ENCODE measurements around the gene MON1B.

GRCh38 chr16:77211880-77212740 lies 21.1 kb downstream of the MON1B start:
- TF ChIP-seq RAD21 (IDR thresholded peaks at IDR 0.05; ENCODE audit: low read length), result no peak
- TF ChIP-seq, protein P1, sequence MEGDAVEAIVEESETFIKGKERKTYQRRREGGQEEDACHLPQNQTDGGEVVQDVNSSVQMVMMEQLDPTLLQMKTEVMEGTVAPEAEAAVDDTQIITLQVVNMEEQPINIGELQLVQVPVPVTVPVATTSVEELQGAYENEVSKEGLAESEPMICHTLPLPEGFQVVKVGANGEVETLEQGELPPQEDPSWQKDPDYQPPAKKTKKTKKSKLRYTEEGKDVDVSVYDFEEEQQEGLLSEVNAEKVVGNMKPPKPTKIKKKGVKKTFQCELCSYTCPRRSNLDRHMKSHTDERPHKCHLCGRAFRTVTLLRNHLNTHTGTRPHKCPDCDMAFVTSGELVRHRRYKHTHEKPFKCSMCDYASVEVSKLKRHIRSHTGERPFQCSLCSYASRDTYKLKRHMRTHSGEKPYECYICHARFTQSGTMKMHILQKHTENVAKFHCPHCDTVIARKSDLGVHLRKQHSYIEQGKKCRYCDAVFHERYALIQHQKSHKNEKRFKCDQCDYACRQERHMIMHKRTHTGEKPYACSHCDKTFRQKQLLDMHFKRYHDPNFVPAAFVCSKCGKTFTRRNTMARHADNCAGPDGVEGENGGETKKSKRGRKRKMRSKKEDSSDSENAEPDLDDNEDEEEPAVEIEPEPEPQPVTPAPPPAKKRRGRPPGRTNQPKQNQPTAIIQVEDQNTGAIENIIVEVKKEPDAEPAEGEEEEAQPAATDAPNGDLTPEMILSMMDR (conservative IDR thresholded peaks at IDR 0.05; ENCODE audit: low read depth, low read length), result no peak
- TF ChIP-seq FOS (IDR thresholded peaks at IDR 0.05; ENCODE audit: low read depth, low read length), result no peak
- no peak for TF ChIP-seq POLR2A (IDR thresholded peaks at IDR 0.05; ENCODE audit: low read depth, low read length)
- no peak for TF ChIP-seq MXI1 (IDR thresholded peaks at IDR 0.05; ENCODE audit: borderline replicate concordance, low read depth, low read length)
- no peak for TF ChIP-seq RFX5 (IDR thresholded peaks at IDR 0.05; ENCODE audit: low read depth, low read length)
- TF ChIP-seq, protein P2, sequence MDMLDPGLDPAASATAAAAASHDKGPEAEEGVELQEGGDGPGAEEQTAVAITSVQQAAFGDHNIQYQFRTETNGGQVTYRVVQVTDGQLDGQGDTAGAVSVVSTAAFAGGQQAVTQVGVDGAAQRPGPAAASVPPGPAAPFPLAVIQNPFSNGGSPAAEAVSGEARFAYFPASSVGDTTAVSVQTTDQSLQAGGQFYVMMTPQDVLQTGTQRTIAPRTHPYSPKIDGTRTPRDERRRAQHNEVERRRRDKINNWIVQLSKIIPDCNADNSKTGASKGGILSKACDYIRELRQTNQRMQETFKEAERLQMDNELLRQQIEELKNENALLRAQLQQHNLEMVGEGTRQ (IDR thresholded peaks at IDR 0.05; ENCODE audit: low read depth, low read length), result no peak
- TF ChIP-seq SMC3 (IDR thresholded peaks at IDR 0.05; ENCODE audit: low read depth, low read length), result no peak
- TF ChIP-seq CEBPB (IDR thresholded peaks at IDR 0.05; ENCODE audit: low read depth, low read length), result no peak
- TF ChIP-seq MAFK (IDR thresholded peaks at IDR 0.05; ENCODE audit: low read depth, low read length), result no peak
- TF ChIP-seq BHLHE40 (IDR thresholded peaks at IDR 0.05; ENCODE audit: low read depth, low read length), result no peak
- TF ChIP-seq ELK1 (IDR thresholded peaks at IDR 0.05; ENCODE audit: borderline replicate concordance, low read depth, low read length), result no peak
- TF ChIP-seq MAZ (IDR thresholded peaks at IDR 0.05; ENCODE audit: borderline replicate concordance, low read depth, low read length), result no peak
- TF ChIP-seq RCOR1 (IDR thresholded peaks at IDR 0.05; ENCODE audit: insufficient replicate concordance, low read length), result no peak
